HG03460 (cell line): ENCODE results near the gene PHACTR3.

Experiments
- ATAC-seq: cut with Tn5 transposase; IDR thresholded peaks from one replicate; pipeline ENCODE4 v1.9.1; 2021; ENCODE audit not compliant: unreplicated experiment

PHACTR3 gene

DNA sequence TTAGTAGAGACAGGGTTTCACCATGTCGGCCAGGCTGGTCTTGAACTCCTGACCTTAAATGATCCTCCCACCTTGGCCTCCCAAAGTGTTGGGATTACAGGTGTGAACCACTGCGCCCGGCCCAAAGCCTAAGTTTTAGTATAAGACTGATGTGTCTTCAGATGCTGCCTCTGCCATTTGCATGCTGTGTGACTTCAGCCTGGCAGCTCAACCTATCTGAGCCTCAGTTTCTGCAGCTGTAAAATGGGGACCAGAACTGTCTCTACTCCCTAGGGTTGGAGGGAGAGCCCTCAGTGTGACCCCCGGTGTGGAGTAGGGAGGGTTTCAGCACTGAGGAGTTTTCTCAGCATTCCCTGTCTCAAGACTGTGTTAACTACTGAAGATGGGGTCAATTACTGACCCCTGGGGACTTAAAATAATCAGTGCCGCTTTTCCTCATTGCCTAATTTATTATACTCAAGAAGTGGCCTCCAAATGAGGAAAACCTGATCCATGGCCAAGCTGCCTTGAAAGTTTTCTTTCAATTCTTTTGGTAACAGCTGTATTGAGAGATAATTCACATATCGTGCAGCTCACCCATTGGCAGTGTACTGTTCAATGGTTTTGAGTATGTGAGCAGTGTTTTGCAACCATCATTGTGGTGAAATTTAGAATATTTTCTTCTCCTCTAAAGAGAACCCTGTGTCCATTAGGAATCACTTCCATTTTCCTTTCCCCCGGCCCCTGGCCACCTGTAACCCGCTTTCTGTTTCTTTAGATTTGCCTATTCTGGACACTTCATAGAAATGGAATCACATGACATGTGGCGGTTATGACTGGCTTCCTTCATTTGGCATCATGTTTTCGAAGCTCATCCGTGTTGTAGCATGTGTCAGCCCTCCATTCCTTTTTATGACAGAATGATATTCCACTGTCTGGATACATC, 64.8 kb downstream of the PHACTR3 start:
- ATAC-seq: no peak

DNA sequence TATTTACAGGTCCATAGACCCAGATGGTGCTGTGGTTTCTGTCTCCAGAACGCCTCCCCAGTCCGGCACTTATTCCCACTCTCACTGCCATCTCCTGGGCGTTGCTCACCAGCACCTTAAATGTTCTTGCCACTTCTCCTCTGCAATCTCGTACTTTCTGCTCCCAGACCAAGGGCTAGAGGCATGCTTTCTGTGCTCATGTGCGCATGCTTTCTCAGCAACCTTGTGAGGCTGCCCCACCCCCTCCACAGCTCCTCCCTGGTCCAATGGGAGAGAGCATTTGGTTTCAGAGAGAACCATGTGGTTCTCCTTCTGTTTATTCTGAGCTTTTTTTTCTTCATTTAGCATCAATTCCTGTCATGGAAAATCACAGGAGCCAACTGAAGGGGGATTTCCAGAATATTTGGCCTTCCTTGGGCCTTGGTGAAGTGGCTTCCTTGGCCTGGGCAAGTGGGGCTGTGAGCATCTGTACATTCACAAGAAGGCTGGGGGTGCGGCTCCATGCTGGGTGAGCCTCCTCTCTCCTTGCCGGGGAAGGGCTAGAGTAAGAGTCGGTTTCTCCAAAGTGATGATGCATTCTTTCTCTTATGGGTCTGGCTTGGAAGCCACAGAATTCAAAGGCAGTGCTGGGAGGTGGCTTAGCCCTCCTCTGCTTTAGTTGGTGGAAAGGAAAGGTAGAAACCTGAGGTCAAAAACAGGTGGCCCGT, 66.6 kb downstream of the PHACTR3 start:
- ATAC-seq: no peak

DNA sequence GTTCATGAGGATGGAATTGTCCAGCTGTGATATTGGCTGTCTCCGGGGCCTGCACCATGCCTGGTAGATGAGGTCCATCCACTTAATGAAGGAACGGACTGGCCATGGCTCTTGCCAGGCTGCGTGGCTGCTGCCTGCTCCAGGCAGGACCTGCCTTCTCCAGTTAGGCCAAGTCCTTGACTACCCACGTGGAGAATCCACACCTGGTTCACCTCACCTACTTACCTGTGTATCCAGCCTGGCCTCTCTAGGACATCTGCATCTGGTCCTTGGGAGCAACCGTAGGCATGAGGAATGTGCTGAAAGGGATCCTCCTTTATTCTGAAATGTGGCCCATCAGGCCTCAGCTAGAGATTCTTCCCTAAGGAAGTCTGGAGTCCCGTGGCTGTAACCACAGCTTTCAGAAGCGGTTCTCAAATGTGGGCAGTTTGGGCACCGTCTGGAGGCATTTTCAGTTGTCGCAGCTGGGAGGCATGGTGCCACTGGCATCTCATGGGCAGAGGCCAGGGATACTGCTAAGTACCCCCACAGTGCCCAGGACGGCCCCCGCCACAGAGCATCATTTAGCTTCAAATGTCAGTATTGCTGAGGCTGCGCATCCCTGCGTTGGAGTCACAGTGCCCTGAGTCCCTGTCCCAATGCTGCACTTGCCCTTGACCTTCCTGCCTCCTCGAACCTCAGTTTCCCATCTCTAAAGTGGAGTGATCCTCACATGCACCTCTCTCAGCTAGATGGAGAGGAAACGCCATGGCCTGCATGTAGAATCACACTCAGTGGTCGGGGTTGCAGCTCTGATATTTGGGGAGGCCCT, 67.5 kb downstream of the PHACTR3 start:
- ATAC-seq: no peak

DNA sequence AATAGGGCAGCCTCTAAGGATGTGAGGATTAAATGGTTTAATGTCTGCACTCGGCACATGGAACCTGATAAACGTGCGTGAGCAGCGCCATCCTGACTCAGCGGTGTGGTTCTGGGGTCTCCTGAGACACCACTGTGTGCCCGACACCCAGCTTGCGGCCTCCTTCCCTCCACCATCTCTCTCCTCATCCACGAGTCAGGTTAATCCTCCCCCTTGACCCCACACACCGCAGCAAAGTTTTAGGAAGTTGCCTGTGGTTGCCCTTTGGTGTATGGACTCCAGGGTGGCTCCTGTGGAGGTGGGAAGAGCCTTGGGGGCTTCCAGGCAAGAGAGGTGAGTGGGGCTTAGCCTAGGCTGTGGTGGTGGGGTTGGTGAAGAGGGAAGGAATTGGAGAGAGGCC, 68.2 kb downstream of the PHACTR3 start:
- no peak for ATAC-seq

DNA sequence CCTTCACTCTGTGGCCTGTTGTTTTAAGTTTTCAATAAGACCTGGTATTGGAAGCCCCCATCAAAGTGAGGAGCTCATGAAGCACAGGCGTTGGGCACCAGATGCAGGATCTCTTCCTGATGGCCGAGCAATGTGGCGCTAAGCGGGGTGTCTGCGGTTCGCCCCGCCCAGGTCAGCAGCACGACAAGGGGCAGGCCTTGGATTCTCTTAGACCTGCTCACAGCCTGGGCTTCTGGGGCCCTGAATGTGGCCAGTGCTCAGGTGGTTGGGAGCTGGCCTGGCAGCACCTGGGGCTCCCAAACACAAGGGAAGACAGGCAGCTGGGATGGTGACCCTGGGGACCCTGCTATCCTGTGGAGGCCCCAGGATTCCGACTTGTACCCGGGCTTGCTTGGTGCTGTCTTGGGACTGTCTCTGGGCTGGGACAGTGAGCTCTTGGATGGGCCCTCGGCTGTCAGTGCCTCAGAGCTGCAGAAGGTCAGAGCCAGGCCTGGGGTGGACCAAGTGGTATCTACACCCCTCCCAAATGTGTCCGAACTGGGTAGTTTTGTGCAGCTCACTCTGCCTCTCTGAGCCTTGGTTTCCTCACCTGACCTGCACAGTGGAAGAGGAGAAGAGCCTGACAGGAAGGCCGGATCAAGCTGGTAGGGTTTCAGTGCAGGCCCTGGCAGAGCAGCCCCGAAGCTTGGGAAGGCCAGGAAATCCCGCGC, 69.1 kb downstream of the PHACTR3 start:
- no peak for ATAC-seq

DNA sequence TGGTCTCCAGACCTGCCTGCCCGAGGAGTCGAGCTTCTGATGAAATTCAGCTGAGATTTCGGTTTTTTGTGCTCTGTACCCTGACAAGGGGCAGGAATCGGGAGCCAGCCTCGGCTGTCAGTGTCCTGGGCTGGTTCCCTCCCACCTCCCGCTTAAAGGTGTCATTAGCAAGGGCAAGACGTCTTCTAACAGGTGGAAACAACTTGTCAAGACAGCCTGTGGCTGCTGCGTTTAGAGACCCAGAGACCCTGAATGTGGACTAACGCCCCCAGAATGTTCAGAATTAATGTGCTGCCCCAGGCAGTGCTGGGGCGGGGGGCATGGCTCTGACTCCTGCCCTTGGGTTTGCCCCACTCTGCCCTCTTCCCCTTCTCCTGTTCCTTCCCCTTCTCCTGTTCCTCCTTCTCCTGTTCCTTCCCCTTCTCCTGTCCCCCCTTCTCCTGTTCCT, 69.7 kb downstream of the PHACTR3 start:
- ATAC-seq: no peak

DNA sequence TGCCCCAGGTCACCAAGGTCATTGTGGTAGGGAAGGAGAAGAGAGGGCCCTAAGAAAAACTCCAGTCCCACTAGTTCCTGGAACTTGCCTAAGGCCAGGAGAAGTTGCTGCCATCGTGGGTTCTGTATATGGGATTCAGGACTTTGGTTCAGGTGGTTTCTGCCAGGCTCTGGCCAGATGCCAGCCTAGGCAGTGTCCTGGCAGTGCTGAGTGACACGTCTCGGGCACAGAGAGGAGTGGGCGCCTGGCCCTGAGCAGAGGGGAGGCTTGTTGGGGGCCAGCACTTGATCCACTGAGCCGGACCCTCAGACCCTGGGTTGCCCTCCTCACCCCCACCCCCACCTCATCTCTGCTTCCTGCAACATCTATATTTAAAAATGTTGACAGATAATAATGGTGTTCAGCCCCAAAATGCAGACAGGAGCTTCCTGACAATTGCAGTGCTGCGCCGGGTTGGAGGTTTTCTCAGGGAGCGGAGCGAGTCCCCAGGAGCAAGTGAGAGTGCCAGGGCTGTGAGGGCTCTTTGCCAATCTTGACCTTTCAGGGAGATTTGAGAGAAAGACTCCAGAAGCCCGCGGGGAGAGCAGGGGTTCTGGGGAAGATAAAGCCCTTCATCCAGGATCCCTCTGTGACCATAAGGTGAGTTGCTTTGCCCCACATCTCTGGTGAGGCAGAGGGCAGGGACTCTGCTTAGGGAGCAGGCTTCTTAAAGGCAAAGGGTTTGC, 71.9 kb downstream of the PHACTR3 start:
- ATAC-seq: no peak

DNA sequence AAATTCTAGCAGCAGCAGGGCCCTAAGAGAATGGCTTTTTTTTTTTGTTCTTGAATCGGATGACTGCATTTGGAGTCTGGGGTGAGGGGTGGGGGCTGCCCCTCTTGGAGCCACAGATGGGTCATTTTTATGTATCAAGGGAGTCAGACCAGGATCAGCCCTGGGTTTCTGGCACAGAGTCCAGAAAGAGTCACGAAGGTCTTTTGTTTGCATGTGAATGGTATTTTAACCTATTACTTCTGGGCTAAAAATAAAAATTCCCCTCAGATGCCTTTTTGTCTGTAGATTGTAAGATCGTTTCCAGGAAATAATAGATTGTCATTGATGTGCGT, 72.5 kb downstream of the PHACTR3 start:
- ATAC-seq: no peak

DNA sequence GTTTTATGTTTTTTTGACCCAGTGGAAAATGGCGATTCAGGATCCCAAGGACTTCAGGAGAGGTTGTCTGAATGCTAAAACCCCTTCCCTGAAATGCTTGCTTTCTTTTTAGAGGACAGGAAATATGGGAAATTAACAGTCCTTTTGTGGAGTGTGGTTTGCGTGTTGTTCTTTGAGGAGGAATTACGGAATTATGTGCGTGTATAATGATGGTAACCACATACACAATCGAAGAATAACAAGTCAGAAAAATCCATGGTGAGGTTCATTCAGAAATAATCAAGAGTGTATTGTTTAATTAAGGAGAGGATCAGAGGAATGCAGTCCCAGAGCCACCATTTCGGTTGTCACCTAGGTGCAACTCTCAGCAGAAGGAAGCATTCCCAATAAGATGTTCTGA, 73.2 kb downstream of the PHACTR3 start:
- ATAC-seq: no peak

DNA sequence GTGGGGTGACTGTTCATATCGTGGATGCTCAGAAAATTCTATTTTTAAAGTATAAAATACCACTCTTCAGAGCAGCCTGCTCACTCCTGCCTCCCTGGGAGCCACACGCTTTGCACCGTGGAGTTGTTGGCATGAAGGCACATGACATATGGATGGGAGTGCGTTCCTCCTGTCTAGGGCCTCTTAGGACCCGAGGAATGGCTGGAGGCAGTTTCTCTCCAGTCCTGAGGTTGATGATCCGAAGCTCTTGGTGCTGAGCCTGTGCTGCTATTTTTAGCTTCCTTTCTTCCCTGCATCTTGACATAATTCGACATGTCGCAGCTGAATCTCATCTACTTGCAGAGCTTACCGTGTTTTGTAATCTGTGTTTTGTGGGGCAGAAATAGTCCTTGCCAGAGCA, 73.9 kb downstream of the PHACTR3 start:
- no peak for ATAC-seq

DNA sequence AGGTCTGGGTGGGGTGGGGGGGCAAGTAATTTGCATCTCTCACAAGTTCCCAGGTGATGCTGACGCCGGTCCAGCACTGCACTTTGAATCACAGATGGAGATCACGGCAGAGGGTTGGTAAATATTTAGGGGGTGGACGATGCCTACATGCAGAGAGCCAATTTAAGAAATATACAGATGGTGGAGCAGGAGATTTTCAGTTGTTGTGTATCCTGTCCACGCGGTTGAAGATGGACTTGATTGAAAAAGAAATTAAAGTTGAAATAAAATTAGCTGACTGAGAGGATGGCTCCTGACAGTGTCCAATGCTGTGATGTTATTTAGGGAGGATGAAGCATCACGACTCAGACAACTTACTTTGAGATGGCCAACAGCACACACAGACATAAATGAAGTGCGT, 74.6 kb downstream of the PHACTR3 start:
- ATAC-seq: no peak

DNA sequence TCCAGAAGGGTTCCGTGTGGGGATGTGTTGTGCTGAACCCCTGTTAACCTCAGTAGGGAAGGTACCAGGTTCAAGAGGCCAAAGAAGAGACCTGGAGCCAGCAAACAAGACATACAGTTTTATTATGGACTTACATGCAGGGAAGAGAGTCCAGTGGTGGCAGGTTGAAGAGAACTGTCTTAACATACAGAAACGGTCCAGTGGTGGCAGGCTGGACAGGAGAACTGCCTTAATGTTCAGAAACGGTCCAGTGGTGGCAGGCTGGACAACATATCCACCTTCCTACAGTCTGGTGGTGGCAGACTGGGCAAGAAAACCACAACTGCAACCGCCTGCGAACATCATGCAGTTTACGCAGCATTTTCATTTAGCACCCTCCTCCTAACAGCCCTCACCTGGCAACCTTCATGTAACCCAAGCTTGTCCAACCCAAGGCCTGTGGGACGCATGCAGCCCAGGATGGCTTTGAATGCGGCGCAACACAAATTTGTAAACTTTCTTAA, 75.9 kb downstream of the PHACTR3 start:
- ATAC-seq: no peak

DNA sequence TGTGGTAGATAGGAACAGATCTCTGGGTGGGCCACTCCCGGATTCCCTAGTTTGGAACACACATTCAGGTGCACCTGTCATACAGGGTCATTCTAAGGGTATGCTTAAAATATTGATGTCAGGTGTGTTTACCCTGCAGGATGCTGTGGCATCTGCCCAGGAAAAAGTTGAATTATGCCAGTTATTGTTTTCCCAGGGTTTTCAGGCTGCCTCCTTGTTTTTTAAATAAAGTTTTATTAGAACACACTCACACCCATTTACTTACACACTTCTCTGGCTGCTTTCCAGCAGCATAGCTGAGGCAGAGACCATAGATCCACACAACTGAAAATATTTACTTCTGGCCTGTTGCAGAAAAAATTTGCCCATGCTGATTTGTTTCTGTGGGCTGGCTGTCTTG, 76.5 kb downstream of the PHACTR3 start:
- no peak for ATAC-seq

DNA sequence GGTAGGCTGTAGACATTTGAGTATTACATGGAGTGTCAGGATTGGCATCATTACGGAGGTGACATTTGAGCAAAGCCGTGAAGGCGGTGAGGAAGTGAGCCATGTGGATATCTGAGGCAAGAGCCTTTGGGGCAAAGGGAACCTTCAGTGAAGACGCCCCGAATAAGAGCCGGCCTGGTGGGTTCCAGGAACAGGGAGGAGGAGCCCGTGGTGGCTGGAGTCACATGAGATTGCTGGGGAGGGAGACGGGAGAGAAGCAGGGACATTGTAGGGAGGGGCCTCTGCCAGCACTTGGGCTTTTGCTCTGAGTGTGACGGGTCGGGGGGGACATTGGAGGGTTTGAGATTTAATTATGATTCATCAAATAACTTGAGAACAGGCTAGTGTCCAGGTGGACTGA, 78.3 kb downstream of the PHACTR3 start:
- no peak for ATAC-seq

DNA sequence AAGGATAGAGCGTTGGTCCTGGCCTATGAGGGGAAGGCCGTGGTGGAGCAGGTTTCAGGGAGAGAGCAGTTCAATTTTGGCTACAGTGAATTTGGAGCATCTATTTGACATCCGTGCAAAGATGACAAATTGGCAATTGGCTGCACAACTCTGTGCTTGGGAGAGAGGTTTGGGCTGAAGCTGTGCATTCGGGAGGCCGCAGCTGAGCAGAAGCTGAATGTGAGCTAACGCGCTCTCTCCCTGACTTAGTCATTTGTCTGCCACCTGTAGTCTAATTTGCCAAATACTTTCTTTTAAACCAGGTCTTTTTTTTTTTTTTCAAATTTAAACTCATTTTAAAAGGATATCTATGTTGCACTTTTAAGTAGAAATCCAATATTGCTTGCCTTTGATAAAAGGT, 78.8 kb downstream of the PHACTR3 start:
- ATAC-seq: no peak

DNA sequence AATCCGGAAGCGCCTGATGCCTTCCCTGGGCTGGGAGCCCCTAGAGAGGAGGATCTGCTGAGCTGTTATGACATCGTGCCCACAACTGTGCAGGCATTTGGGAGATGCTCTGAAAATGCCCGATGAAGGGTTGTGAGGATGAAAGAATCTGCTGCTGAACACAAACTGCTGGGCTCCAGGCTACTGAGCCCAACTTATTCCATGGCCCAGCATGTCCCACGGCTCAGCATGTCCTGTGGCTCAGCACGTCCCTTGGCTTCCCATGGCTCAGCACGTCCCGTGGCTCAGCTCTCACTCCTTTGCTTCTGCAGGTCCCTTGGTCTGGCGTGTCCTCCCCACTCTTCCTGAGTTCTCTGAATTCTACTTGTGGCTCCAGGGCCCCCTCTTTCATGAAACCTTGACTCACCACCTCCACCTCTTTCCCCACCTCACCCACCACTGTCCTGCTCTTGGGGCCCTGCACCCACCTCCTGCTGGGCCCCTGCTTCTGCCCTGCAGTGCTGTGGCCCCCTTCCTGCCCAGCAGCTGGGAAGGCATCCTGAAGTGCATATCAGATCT, 80.4 kb downstream of the PHACTR3 start:
- ATAC-seq: no peak

DNA sequence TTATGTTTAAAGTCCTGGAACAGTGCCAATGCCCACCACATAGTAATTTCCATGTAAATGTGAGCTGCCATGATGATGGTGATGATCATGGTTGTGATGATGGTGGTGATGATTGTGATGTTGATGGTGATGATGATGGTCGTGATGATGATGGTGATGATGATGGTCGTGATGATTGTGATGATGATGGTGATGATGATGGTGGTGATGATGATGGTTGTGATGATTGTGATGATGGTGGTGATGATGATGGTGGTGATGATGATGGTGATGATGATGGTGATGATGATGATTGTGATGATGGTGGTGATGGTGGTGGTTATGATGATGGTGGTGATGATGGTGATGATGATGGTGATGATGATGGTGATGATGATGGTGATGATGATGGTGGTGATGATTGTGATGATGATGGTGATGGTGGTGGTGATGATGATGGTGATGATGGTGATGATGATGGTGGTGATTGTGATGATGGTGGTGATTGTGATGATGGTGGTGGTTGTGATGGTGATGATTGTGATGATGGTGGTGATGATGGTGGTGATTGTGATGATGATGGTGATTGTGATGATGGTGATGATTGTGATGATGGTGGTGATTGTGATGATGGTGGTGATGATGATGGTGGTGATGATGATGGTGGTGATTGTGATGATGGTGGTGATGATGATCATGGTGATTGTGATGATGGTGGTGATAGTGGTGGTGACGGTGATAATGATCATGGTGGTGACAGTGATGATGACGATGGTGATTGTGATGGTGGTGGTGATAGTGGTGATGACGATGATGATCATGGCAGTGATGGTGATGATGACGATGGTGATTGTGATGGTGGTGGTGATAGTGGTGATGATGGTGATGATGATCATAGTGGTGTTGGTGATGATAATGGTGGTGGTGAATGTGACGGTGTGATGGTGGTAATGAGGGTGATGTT, 82.3 kb downstream of the PHACTR3 start:
- no peak for ATAC-seq

DNA sequence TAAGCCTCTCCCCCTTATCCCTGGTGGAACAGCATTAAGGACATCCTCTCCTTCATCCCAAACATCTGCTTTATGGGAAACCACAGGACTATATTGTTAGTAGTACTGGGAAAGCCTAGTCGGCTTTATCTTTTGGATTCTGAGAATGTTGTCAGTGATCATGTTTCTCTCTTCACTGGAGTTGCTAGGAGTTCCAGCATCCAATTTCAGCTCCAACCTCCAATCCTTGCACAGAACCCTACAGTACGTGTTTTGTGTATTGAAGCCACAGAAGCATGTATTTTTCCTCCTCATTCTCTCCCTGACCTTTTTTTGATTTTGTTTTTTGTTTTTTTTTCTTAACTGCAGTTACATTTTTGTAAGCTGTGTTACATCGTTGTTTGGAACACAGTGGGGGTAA, 84.0 kb downstream of the PHACTR3 start:
- no peak for ATAC-seq

DNA sequence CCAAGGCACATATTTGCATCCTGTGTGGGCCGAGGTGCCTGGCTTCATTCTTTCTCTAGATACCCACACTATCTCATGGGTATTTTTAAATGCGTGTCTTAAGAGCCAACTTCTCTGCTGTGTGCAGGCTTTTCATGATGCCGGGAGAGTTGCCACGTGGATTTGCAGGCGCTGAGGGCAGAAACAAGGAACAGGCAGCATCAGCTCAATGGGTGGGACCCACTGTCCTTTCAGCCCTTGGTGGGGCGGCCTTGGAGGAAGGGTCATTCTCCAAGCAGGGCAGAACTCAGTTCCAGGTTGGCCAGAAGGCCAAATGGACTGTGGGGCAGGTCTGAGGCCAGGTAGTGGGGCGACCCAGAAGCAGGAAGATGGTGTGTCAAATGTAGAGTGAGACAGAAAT, 84.7 kb downstream of the PHACTR3 start:
- no peak for ATAC-seq
